HG02763 (cell line): ENCODE data around the gene LAPTM5.

ENCODE experiments used
- ATAC-seq: cut with Tn5 transposase; IDR thresholded peaks from one replicate; pipeline ENCODE4 v1.9.1; 2021; ENCODE audit warnings: mild to moderate bottlenecking, moderate library complexity; ENCODE audit not compliant: unreplicated experiment

LAPTM5 gene

GRCh38 chr1:30758121-30758688, 631 bp upstream of the LAPTM5 start:
- no peak for ATAC-seq

- ATAC-seq = no peak
Observed at GRCh38 chr1:30756545-30757351, 826 bp downstream of the LAPTM5 start.

- no peak for ATAC-seq
Observed at GRCh38 chr1:30756206-30756544, 1.4 kb downstream of the LAPTM5 start.

- no peak for ATAC-seq
Observed at GRCh38 chr1:30755746-30756145, 1.8 kb downstream of the LAPTM5 start.

- ATAC-seq = no peak
Observed at GRCh38 chr1:30755334-30755733, 2.2 kb downstream of the LAPTM5 start.

GRCh38 chr1:30754684-30755171, 2.8 kb downstream of the LAPTM5 start:
- peak; percentile 41 for ATAC-seq

- ATAC-seq = no peak
Observed at GRCh38 chr1:30753660-30754123, 3.9 kb downstream of the LAPTM5 start.

GRCh38 chr1:30753118-30753517, 4.5 kb downstream of the LAPTM5 start:
- ATAC-seq = no peak

GRCh38 chr1:30752651-30752908, 5.0 kb downstream of the LAPTM5 start:
- no peak for ATAC-seq

GRCh38 chr1:30751830-30752650, 5.5 kb downstream of the LAPTM5 start:
- ATAC-seq = no peak

- ATAC-seq = no peak
Observed at GRCh38 chr1:30750731-30751291, 6.8 kb downstream of the LAPTM5 start.

- no peak for ATAC-seq
Observed at GRCh38 chr1:30749691-30750583, 7.6 kb downstream of the LAPTM5 start.

- ATAC-seq = no peak
Observed at GRCh38 chr1:30748699-30749401, 8.7 kb downstream of the LAPTM5 start.

- ATAC-seq = no peak
Observed at GRCh38 chr1:30748098-30748698, 9.4 kb downstream of the LAPTM5 start.

- no peak for ATAC-seq
Observed at GRCh38 chr1:30747033-30748008, 10.3 kb downstream of the LAPTM5 start.

GRCh38 chr1:30746212-30747032, 11.2 kb downstream of the LAPTM5 start:
- ATAC-seq = no peak

GRCh38 chr1:30745834-30746208, 11.8 kb downstream of the LAPTM5 start:
- no peak for ATAC-seq
